CD4-positive, alpha-beta T cell treated with Interleukin-17A for 4 hours (primary cell): ENCODE measurements around the gene CCDC183.
"Not testable (repeated sequence)": the region's sequence is repeated elsewhere in the genome, so short reads cannot be mapped to it uniquely, and the experiment has no call there.

Source experiments
- DNase-seq: peaks from one replicate; pipeline ENCODE4 v3.0.0-alpha.2; 2020; ENCODE audit warnings: mixed read lengths

CCDC183 gene

GRCh38 chr9:136796238-136796774, at the start of gene CCDC183:
TSS of gene CCDC183 (plus strand) at chr9:136796338. CDS start at chr9:136796398, 60 bp downstream.
- DNase-seq, result no peak

- DNase-seq, result no peak
Observed at GRCh38 chr9:136746621-136747020, 49.5 kb upstream of the CCDC183 start.

- no peak for DNase-seq
Observed at GRCh38 chr9:136747161-136748060, 48.7 kb upstream of the CCDC183 start.

- no peak for DNase-seq
Observed at GRCh38 chr9:136748201-136748600, 47.9 kb upstream of the CCDC183 start, which contains the start of gene LCN6. TSS of gene LCN6 (minus strand) at chr9:136748525. CDS start at chr9:136748483, 42 bp downstream.

- no peak for DNase-seq
Observed at GRCh38 chr9:136748666-136749611, 47.2 kb upstream of the CCDC183 start.

- no peak for DNase-seq
Observed at GRCh38 chr9:136750526-136750925, 45.6 kb upstream of the CCDC183 start.

GRCh38 chr9:136751244-136751643, 44.9 kb upstream of the CCDC183 start:
- no peak for DNase-seq

GRCh38 chr9:136751814-136752213, 44.3 kb upstream of the CCDC183 start:
- DNase-seq, result no peak

GRCh38 chr9:136753371-136754058, 42.6 kb upstream of the CCDC183 start:
- no peak for DNase-seq

- no peak for DNase-seq
Observed at GRCh38 chr9:136754059-136754572, 42.0 kb upstream of the CCDC183 start.

- DNase-seq, result no peak
Observed at GRCh38 chr9:136754626-136755301, 41.4 kb upstream of the CCDC183 start.

GRCh38 chr9:136755302-136756133, 40.6 kb upstream of the CCDC183 start:
- not testable (repeated sequence) for DNase-seq

GRCh38 chr9:136756134-136756438, 40.1 kb upstream of the CCDC183 start:
- DNase-seq, result no peak

- DNase-seq, result no peak
Observed at GRCh38 chr9:136756836-136757235, 39.3 kb upstream of the CCDC183 start.

GRCh38 chr9:136757328-136757727, 38.8 kb upstream of the CCDC183 start:
- DNase-seq, result no peak

- DNase-seq, result no peak
Observed at GRCh38 chr9:136757751-136758140, 38.4 kb upstream of the CCDC183 start.

- no peak for DNase-seq
Observed at GRCh38 chr9:136759001-136759400, 37.1 kb upstream of the CCDC183 start.

GRCh38 chr9:136759436-136760325, 36.5 kb upstream of the CCDC183 start:
- DNase-seq, result no peak

GRCh38 chr9:136760424-136760823, 35.7 kb upstream of the CCDC183 start:
- no peak for DNase-seq
